Spleen (tissue), 11 donors: ENCODE measurements around the gene TMEM178B. TPM values are rescaled to one million over a fixed set of nuclear protein-coding genes. Genes with fewer than 3 reads are reported as not detected.

ENCODE experiments used
- DNase-seq: peaks from one replicate; pipeline ENCODE4 v3.0.0-alpha.2; 2020
- H3K27ac ChIP-seq, 8 donors: fragments of 200-600 bp; sonication (generic) in 7 of 8; 1 replicate in 4 of 8; 2 replicates in 4 of 8; pipeline versions ENCODE4 v1.5.0 to v1.8.0; 2016 to 2021; ENCODE audit warnings: inconsistent platforms in 4 of 8, mild to moderate bottlenecking in 4 of 8, moderate library complexity in 1 of 8
- H3K27me3 ChIP-seq, 7 donors: fragments of 200-600 bp; sonication (generic) in 6 of 7; replicated peaks in 1 of 7; 1 replicate in 4 of 7; 2 replicates in 3 of 7; pipeline versions ENCODE4 v1.5.0 to v1.8.0; 2016 to 2021; ENCODE audit warnings: inconsistent platforms in 3 of 7, mild to moderate bottlenecking in 1 of 7
- H3K36me3 ChIP-seq, 6 donors: fragments of 200-600 bp; sonication (generic) in 5 of 6; 1 replicate in 4 of 6; 2 replicates in 2 of 6; pipeline versions ENCODE4 v1.5.0 to v1.8.0; 2016 to 2021; ENCODE audit warnings: inconsistent platforms in 2 of 6
- H3K4me1 ChIP-seq, 6 donors: fragments of 200-600 bp; sonication (generic) in 5 of 6; 1 replicate in 3 of 6; 2 replicates in 3 of 6; pipeline versions ENCODE4 v1.5.0 to v1.8.0; 2016 to 2021; ENCODE audit warnings: inconsistent platforms in 3 of 6
- H3K4me3 ChIP-seq, 8 donors: fragments of 200-600 bp; sonication (generic) in 7 of 8; 1 replicate in 4 of 8; 2 replicates in 4 of 8; pipeline versions ENCODE4 v1.5.0 to v1.8.0; 2016 to 2021; ENCODE audit warnings: inconsistent platforms in 4 of 8, mild to moderate bottlenecking in 4 of 8, moderate library complexity in 2 of 8
- H3K9me3 ChIP-seq, 8 donors: fragments of 200-600 bp; sonication (generic) in 7 of 8; 1 replicate in 4 of 8; 2 replicates in 4 of 8; pipeline versions ENCODE4 v1.5.0 to v1.8.0; 2016 to 2021; ENCODE audit warnings: inconsistent platforms in 4 of 8
- POLR2A ChIP-seq, 3 donors: fragments of 450-650 bp; IDR thresholded peaks; one replicate each; pipeline ENCODE4 v1.5.1; 2017; ENCODE audit warnings: antibody characterized with exemption in 3 of 3, mild to moderate bottlenecking in 1 of 3
- POLR2AphosphoS5 ChIP-seq, 3 donors: sonication (generic); formaldehyde crosslinking; IDR thresholded peaks; one replicate each; pipeline ENCODE4 v1.5.1; 2017; ENCODE audit warnings: antibody characterized with exemption in 3 of 3
- WGBS, 5 donors: extraction: QIAGEN DNeasy Blood & Tissue Kit in 3 of 5; methylation state at CpG; one replicate each; pipeline versions ENCODE4 v1.1.5 to v1.1.7; 2013 to 2018; 5-methylcytosine and 5-hydroxymethylcytosine counted together
- intact Hi-C: fragments of 100-400 bp; cut with DNase I; formaldehyde crosslinking; loops from one replicate; pipeline ENCODE4 v1.15.0; 2023; ENCODE audit warnings: low total_unique reads
- polyA plus RNA-seq, 3 donors: library from polyadenylated mRNA; stranded (reverse); fragments of 200-250 nt; gene quantifications; one replicate each; pipeline ENCODE4 v1.2.1, GENCODE V29; 2013
- total RNA-seq, 7 donors: library from RNA; depleted of rRNA in 3 of 7; stranded (reverse); fragments of >200 nt in 3 of 7; fragmentation: NEBNext Ultra II Directional in 4 of 7; extraction: Animal tissue kit (Norgen Biotek cat#: 25700) in 4 of 7; gene quantifications; one replicate each; pipeline versions ENCODE4 v1.1.0 to v1.2.1, GENCODE V29; 2016 to 2021
- TF ChIP-seq, protein P1 (sequence below), 11 experiments: fragments of 200-600 bp in 7 of 11; fragments of 450-650 bp in 4 of 11; sonication (generic) in 4 of 11; IDR thresholded peaks in 8 of 11; conservative IDR thresholded peaks in 3 of 11; 1 replicate in 7 of 11; 2 replicates in 4 of 11; pipeline versions ENCODE4 v1.4.0 to v1.8.0; 2016 to 2021; ENCODE audit warnings: antibody characterized with exemption in 11 of 11, inconsistent platforms in 4 of 11, mild to moderate bottlenecking in 1 of 11
- donor health status: healthy with polysubstance abuse.
- donor health status: DM: no; HTN: no; CAD: no; lungs with moderate emphysema.
- donor health status: DM: no; HTN: no; CAD: no.
- donor health status: Bipolar disorder and iron deficiency.
- donor health status: healthy.
- donor health status: DM: no; HTN: no; CAD: no.
- donor health status: DM: yes; HTN: yes; CAD: no.

TMEM178B gene
- total and polyA plus RNA-seq, 10 donors, result 0.35 to 5.5 (median 1.3) TPM

DNA sequence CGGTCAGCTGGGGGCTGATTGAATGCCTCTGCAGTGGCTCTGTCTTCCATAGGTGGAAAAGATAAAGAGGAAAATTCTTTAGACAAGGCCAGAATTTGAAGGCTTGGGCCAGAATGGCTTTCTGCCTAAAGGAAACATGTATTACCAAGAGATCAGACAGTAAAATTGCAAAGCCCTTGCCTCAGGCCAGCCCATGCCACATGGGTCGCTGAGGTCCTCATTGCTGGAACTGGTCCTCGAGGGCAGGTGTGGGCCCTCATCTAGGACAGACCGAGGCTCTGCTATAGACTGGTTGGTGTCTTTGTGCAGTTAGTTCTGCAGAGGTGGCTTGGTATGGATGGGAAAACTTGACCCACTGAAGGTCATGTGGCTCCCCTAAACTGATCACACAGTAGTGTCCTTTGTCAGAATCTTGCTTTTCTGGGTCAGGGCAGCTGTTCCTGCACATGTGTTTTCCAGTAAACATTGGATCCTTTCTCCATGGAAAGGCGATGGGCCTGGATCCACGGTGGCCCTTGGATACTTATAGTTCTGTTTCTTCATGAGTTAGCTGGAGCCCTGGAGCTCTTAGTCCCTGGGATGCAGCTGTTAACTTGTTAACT lies 80.4 kb downstream of the TMEM178B start:
- Histone ChIP-seq H3K4me1 (no peaks in the 10 kb centered on the region), H3K27ac (no peak overlapping the region), H3K4me3 (no peak overlapping the region), H3K36me3 (no peaks in the 10 kb centered on the region), H3K27me3 (no peaks in the 10 kb centered on the region), H3K9me3 (no peaks in the 10 kb centered on the region)
- 81 to 91% (median 87%) methylated on average over 6 of the region's 6 CpGs for WGBS, 5 donors
- intact Hi-C loops, result no loop called here
- no peak for DNase-seq
- TF ChIP-seq, protein P1, sequence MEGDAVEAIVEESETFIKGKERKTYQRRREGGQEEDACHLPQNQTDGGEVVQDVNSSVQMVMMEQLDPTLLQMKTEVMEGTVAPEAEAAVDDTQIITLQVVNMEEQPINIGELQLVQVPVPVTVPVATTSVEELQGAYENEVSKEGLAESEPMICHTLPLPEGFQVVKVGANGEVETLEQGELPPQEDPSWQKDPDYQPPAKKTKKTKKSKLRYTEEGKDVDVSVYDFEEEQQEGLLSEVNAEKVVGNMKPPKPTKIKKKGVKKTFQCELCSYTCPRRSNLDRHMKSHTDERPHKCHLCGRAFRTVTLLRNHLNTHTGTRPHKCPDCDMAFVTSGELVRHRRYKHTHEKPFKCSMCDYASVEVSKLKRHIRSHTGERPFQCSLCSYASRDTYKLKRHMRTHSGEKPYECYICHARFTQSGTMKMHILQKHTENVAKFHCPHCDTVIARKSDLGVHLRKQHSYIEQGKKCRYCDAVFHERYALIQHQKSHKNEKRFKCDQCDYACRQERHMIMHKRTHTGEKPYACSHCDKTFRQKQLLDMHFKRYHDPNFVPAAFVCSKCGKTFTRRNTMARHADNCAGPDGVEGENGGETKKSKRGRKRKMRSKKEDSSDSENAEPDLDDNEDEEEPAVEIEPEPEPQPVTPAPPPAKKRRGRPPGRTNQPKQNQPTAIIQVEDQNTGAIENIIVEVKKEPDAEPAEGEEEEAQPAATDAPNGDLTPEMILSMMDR (IDR thresholded peaks at IDR 0.05 in 8 of 11, conservative IDR thresholded peaks at IDR 0.05 in 3 of 11), result no peak
- TF ChIP-seq POLR2AphosphoS5 (IDR thresholded peaks at IDR 0.05) (no peak), POLR2A (IDR thresholded peaks at IDR 0.05) (no peak)

DNA sequence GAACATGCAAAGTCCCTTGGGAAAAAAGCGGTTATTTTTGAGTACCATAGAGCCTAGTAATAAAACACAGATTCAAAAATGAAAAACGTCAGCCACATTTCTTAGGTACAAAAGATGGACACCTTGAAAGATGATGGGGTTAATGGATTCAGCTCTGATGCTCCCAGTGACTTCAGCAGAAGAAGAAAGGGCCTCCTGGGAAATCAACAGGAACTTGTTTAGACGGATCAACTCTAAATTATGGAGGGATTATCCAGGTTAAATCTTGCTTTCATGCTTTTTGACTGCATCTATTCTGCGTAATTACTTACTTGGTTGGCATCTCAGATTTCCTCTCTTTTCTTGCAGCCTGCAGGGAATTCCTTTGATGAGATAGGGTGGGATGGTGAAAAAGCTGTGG lies 82.5 kb downstream of the TMEM178B start:
- Histone ChIP-seq H3K36me3 (no peaks in the 10 kb centered on the region), H3K4me3 (no peak overlapping the region), H3K4me1 (no peaks in the 10 kb centered on the region), H3K9me3 (no peaks in the 10 kb centered on the region), H3K27ac (no peak overlapping the region), H3K27me3 (no peaks in the 10 kb centered on the region)
- WGBS, 5 donors, result 71 to 79% (median 76%) methylated on average over 4 of the region's 4 CpGs
- no peak for DNase-seq
- TF ChIP-seq POLR2A (IDR thresholded peaks at IDR 0.05), result no peak
- TF ChIP-seq POLR2AphosphoS5 (IDR thresholded peaks at IDR 0.05), result no peak
- TF ChIP-seq, protein P1 (IDR thresholded peaks at IDR 0.05 in 8 of 11, conservative IDR thresholded peaks at IDR 0.05 in 3 of 11), result no peak
- intact Hi-C loops, result no loop called here

DNA sequence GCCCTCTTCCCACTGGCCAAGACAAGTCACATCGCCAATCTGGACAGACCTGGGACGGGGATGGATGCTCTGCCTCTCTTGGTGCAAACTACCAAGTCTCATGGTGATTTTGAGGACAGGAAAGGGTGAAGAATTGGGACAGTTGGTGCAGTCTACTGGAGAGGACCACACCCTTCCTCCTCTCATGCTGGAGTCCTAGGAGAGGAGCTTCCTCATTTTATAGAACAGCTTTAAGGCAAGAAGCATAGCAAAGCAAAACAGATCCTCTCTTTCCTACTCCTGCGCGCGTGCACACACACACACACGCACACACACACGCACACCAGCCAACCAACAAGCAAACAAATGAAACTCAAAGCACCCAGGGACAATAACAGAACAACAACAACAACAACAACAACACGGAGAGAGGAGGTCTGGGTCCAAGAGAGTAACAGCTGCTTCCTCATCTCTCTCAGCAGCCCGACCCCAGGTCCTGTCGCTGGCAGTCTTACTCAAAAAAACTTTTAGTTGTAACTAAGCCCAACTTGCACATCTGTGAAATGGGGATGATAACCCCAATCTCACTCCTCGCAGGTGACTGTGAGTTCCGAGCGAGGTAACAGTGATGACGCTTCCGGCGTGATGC lies 83.4 kb downstream of the TMEM178B start:
- intact Hi-C loops, result no loop called here
- TF ChIP-seq POLR2A (IDR thresholded peaks at IDR 0.05) (no peak), POLR2AphosphoS5 (IDR thresholded peaks at IDR 0.05) (no peak)
- TF ChIP-seq, protein P1 (IDR thresholded peaks at IDR 0.05 in 8 of 11, conservative IDR thresholded peaks at IDR 0.05 in 3 of 11), result no peak
- WGBS, 5 donors, result 77 to 88% (median 81%) methylated on average over 16 of the region's 16 CpGs
- Histone ChIP-seq H3K27ac (no peak overlapping the region), H3K9me3 (no peaks in the 10 kb centered on the region), H3K36me3 (no peaks in the 10 kb centered on the region), H3K27me3 (no peaks in the 10 kb centered on the region), H3K4me1 (no peaks in the 10 kb centered on the region), H3K4me3 (no peak overlapping the region)
- no peak for DNase-seq

DNA sequence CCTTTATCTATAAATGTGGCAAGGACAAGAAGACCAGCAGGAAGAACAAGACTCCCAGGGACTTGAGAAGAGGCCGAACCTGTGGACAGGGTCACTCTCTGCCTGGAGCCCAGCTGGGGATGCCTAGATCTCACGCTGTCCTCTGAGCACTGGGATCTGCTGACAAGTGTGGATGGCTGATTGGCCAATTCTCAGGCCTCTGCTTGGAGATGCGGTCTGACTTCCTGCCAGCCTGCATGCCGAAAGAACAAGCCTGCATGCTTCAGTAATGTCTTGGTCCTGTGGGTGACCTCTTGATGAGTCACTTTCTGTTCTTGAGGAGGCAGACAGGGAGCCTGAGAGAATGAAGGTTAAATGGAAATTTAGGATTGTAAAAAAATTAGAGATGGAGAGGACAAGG lies 84.7 kb downstream of the TMEM178B start:
- no peaks in the 10 kb centered on the region for H3K36me3 ChIP-seq
- H3K9me3 ChIP-seq, result no peaks in the 10 kb centered on the region
- no peak overlapping the region for H3K27ac ChIP-seq
- no peak overlapping the region for H3K4me3 ChIP-seq
- TF ChIP-seq POLR2A (IDR thresholded peaks at IDR 0.05) (no peak), POLR2AphosphoS5 (IDR thresholded peaks at IDR 0.05) (peak in 1 of 3 donors; percentile 20)
- intact Hi-C loops, result no loop called here
- WGBS, 5 donors, result 51 to 62% (median 59%) methylated on average over 4 of the region's 4 CpGs
- no peak for DNase-seq
- no peaks in the 10 kb centered on the region for H3K27me3 ChIP-seq
- no peaks in the 10 kb centered on the region for H3K4me1 ChIP-seq
